ENCODE results near the gene BATF2. TPM values are rescaled to one million over a fixed set of nuclear protein-coding genes. Genes with fewer than 3 reads are reported as not detected.

BATF2 gene
- total RNA-seq = 0.16 TPM

GRCh38 chr11:64996710-64997380, at the start of gene BATF2:
Gene BATF2 (minus strand): TSS chr11:64996971. CDS start chr11:64996914, 57 bp downstream.

DNA sequence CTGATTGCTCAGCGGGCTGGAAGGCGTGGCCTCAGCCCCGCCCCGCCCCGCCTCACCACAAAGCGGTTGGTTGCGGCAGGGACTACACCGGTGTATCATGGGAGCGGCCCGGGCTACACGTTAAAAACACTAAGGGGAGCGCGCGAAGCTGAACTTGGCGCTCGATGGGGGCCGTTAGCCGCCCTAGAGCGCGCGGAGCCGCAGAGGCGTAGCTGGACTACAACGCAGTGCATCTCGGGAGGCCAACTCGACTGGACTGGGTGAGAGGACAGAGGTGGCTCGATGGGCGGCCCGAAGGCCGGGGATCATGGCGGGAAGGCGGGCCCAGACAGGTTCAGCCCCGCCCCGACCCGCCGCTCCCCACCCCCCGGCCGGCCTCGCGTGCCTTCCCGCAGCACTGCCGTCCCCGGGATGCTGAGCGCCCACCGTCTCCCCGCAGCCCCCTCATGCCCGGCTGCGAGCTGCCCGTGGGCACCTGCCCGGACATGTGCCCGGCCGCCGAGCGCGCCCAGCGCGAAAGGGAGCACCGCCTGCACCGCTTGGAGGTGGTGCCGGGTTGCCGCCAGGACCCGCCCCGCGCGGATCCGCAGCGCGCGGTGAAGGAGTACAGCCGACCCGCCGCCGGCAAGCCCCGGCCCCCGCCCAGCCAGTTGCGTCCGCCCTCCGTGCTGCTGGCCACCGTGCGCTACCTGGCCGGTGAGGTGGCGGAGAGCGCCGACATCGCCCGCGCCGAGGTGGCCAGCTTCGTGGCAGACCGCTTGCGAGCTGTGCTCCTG, 44.3 kb upstream of the BATF2 start, which contains the start of gene SAC3D1:
TSS of gene SAC3D1 (plus strand) at position 364 of the 776 bp plus-strand sequence. CDS start at position 447, 83 bp downstream.

GRCh38 chr11:65027213-65028067, 30.7 kb upstream of the BATF2 start, which contains the start of gene SNX15:
Gene SNX15 (plus strand): TSS chr11:65027439. CDS start chr11:65027538, 99 bp downstream.

DNA sequence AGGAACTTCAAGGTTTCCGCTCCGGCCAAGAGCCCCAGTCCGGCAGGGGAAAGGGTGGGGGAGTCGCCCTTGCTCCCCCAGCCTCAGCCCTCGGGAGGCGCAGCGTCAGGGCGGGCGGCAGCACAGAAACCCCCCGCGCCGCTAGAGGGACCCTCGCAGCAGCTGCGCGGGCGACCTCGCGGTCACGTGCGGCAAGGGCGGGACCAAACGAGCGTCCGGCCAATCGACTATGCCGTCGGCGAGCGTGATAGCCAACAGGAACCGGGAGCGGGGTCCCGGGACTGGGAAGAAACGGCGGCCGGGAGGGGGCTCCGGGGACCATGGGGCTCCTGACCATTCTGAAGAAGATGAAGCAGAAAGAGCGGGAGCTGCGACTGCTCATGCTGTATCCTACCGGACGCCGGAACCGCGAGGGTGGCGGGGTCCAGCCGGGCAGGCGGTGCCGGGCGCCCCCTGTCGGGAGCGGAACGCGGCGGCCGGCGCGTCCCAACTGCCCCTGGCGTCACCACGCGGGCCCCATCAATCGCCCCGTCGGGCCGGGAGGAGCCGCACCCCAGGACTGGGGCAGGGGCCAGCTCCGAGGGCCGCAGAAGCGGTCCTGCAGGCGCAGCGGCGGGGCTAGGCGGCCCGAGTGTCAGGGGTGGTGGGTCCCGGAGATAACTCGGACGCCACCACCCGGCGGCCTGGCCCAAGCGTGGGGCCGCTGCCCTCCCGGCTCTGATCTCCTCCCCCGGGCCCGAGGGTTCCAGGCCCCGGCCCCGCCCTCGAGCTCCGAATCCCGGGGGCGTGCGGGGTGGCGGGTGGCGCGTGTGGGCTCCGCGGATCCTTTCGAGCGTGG, 17.3 kb upstream of the BATF2 start, which contains the start of gene ARL2:
TSS of gene ARL2 (plus strand) at position 273 of the 838 bp plus-strand sequence. CDS start at position 321, 48 bp downstream.

DNA sequence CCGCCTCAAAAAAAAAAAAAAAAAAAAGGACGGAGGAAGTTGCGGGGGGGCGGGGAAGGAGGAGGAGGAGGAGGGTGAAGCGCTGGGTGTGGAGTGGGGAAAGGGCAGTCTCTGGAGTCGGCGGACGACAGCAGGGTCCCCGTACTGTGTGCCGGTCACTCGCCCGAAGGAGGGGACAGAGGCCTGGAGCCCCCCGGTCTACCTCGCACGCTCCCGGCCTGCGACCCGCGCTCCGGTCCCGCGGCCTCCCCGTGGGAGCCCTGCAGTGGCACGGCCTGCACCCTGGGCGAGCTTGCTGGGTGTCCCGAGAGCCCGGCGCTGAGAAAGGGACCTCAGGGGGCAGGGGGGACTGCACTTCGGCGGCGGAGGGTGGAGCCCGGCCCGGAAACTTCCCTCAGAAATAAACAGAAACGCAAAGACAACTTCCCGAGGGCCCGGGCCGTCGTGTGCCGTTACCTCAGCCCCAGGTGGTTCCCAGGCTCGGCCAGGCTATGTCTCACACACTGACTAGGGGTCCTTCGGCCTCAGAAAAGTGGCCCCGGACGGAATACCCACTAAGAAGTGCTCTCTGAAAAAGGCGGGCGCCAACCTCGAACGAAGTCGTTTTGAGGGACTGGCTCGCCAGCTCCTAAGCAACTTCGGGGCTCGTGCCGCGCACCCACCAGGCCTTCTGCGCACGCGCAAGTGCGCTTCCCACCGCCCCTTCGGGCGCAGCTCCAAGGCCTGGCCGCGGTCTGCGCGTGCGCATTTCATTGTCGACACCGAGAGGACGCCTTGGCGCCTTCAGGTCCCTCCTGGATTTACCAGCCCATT, 25.1 kb downstream of the BATF2 start, which contains the start of gene MAJIN:
TSS of gene MAJIN (minus strand) at position 688 of the 813 bp plus-strand sequence. CDS start 12,703 bp downstream, outside the sequence.

Other genes starting within 250 kb of the BATF2 start
- 24.2 TPM for gene PYGM, start 237.0 kb downstream of the BATF2 start, total RNA-seq
- 215 TPM for gene SF1, start 218.4 kb downstream of the BATF2 start, total RNA-seq
- 15.7 TPM for gene MAP4K2, start 193.8 kb downstream of the BATF2 start, total RNA-seq
- gene MEN1, start 186.4 kb downstream of the BATF2 start, total RNA-seq = 24.4 TPM
- 2.4 TPM for gene CDC42BPG, start 152.3 kb downstream of the BATF2 start, total RNA-seq
- gene EHD1, start 118.3 kb downstream of the BATF2 start, total RNA-seq = 64.3 TPM
- 15.8 TPM for gene ATG2A, start 79.8 kb downstream of the BATF2 start, total RNA-seq
- 23.0 TPM for gene PPP2R5B, start 72.3 kb downstream of the BATF2 start, total RNA-seq
- gene GPHA2, start 61.1 kb downstream of the BATF2 start, total RNA-seq = not detected
- gene MAJIN, start 24.9 kb downstream of the BATF2 start, total RNA-seq = not detected
- 76.0 TPM for gene ARL2, start 17.2 kb upstream of the BATF2 start, total RNA-seq
- gene SNX15, start 30.5 kb upstream of the BATF2 start, total RNA-seq = 15.1 TPM
- gene SAC3D1, start 44.2 kb upstream of the BATF2 start, total RNA-seq = 6.2 TPM
- 22.0 TPM for gene NAALADL1, start 61.6 kb upstream of the BATF2 start, total RNA-seq
- 3.7 TPM for gene CDCA5, start 87.1 kb upstream of the BATF2 start, total RNA-seq
- 28.7 TPM for gene ZFPL1, start 87.3 kb upstream of the BATF2 start, total RNA-seq
- 643 TPM for gene VPS51, start 99.2 kb upstream of the BATF2 start, total RNA-seq
- gene TM7SF2, start 114.9 kb upstream of the BATF2 start, total RNA-seq = 45.1 TPM
- gene ZNHIT2, start 120.7 kb upstream of the BATF2 start, total RNA-seq = 6.6 TPM
- 256 TPM for gene FAU, start 125.2 kb upstream of the BATF2 start, total RNA-seq
- gene MRPL49, start 125.3 kb upstream of the BATF2 start, total RNA-seq = 62.3 TPM
- 29.2 TPM for gene SYVN1, start 137.5 kb upstream of the BATF2 start, total RNA-seq
- not detected for gene SPDYC, start 173.3 kb upstream of the BATF2 start, total RNA-seq
- gene CAPN1, start 185.0 kb upstream of the BATF2 start, total RNA-seq = 91.5 TPM

All from camera-type eye (tissue), 1 donor.